A549 (cell line): ENCODE measurements around the gene SLC17A8. TPM values are rescaled to one million over a fixed set of nuclear protein-coding genes. Genes with fewer than 3 reads are reported as not detected.

Source experiments
- ATAC-seq, 2 experiments: fragments of 200-7000 bp in 1 of 2; fragments of >200 bp in 1 of 2; cut with Nextera tagmentation in 1 of 2; cut with Tn5 transposase in 1 of 2; 3 replicates each; pipeline versions ENCODE4 v1.8.0 to v1.9.1; 2018 to 2020; ENCODE audit warnings: mild to moderate bottlenecking in 1 of 2, moderate library complexity in 1 of 2
- CTCF ChIA-PET: fragments of 300-600 bp; sonication (Branson Sonifier 250); formaldehyde crosslinking; extraction: SDS; loops from one replicate; lab custom pipeline; 2021; ENCODE audit warnings: antibody characterized with exemption, inconsistent platforms; lab: Yijun Ruan, JAX
- POLR2A ChIA-PET: fragments of 350-600 bp; formaldehyde crosslinking; extraction: SDS; loops from one replicate; lab custom pipeline; 2021; ENCODE audit warnings: antibody characterized with exemption, inconsistent platforms; lab: Yijun Ruan, JAX
- DNase-seq, 2 experiments: peaks; one replicate each; pipeline versions ENCODE4 v3.0.0 to v3.0.0-alpha.2; 2011 to 2016; ENCODE audit warnings: low read depth in 1 of 2, low spot score in 1 of 2
- FAIRE-seq: peaks from 2 replicates; lab custom pipeline; 2011; peaks lifted over from hg19 to GRCh38; lab: Jason Lieb, UNC
- H3K27ac ChIP-seq, 2 experiments: fragments of >200 bp; sonication (Bioruptor Twin); formaldehyde crosslinking; 3 replicates each; pipeline ENCODE4 v1.5.1; 2016 to 2017
- H3K4me1 ChIP-seq: fragments of >200 bp; sonication (Bioruptor Twin); formaldehyde crosslinking; 3 replicates; pipeline ENCODE4 v1.6.1; 2016
- H3K4me2 ChIP-seq: fragments of >200 bp; sonication (Bioruptor Twin); formaldehyde crosslinking; 3 replicates; pipeline ENCODE4 v1.6.1; 2016
- H3K4me3 ChIP-seq: fragments of >200 bp; sonication (Bioruptor Twin); formaldehyde crosslinking; 3 replicates; pipeline ENCODE4 v1.5.1; 2016
- H3K9me3 ChIP-seq: fragments of >200 bp; sonication (Bioruptor Twin); formaldehyde crosslinking; 3 replicates; pipeline ENCODE4 v1.6.1; 2016
- CBX2 ChIP-seq: fragments of 200-600 bp; sonication (generic); IDR thresholded peaks from 2 replicates; pipeline ENCODE4 v1.6.1; 2016; ENCODE audit warnings: low read depth, mild to moderate bottlenecking, borderline replicate concordance
- CBX8 ChIP-seq: fragments of 200-600 bp; sonication (generic); IDR thresholded peaks from 2 replicates; pipeline ENCODE4 v1.6.1; 2016
- EHF ChIP-seq: fragments of 250-450 bp; sonication (Bioruptor Pico); IDR thresholded peaks from 2 replicates; pipeline ENCODE4 v1.5.0; 2020; ENCODE audit warnings: mild to moderate bottlenecking
- EHMT2 ChIP-seq: fragments of 200-600 bp; sonication (generic); IDR thresholded peaks from 2 replicates; pipeline ENCODE4 v1.6.1; 2016; ENCODE audit warnings: antibody characterized with exemption, low read depth, mild to moderate bottlenecking, moderate library complexity
- ESRRA ChIP-seq: fragments of 150-350 bp; IDR thresholded peaks from 2 replicates; pipeline ENCODE4 v1.6.1; 2014; ENCODE audit warnings: mild to moderate bottlenecking, low read length, borderline replicate concordance
- FOXS1 ChIP-seq: fragments of 250-450 bp; sonication (Bioruptor Pico); IDR thresholded peaks from 2 replicates; pipeline ENCODE4 v1.5.0; 2020; ENCODE audit warnings: mild to moderate bottlenecking, moderate library complexity
- HOXB13 ChIP-seq: fragments of 250-450 bp; sonication (Bioruptor Pico); IDR thresholded peaks from 2 replicates; pipeline ENCODE4 v1.5.0; 2020; ENCODE audit warnings: low read depth, mild to moderate bottlenecking, moderate library complexity
- HOXB5 ChIP-seq: fragments of 250-450 bp; sonication (Bioruptor Pico); IDR thresholded peaks from 2 replicates; pipeline ENCODE4 v1.5.0; 2020; ENCODE audit warnings: mild to moderate bottlenecking, moderate library complexity
- JUN ChIP-seq, 2 experiments: fragments of >200 bp; sonication (Bioruptor Twin); formaldehyde crosslinking; IDR thresholded peaks; 2 replicates in 1 of 2; 3 replicates in 1 of 2; pipeline ENCODE4 v1.6.1; 2016 to 2017
- JUNB ChIP-seq: fragments of >200 bp; sonication (Bioruptor Twin); formaldehyde crosslinking; IDR thresholded peaks from 2 replicates; pipeline ENCODE4 v1.6.1; 2016
- KDM1A ChIP-seq: fragments of 200-600 bp; sonication (generic); IDR thresholded peaks from 2 replicates; pipeline ENCODE4 v1.6.1; 2016; ENCODE audit warnings: low read depth, mild to moderate bottlenecking
- KDM5A ChIP-seq: fragments of 200-600 bp; sonication (generic); IDR thresholded peaks from 2 replicates; pipeline ENCODE4 v1.6.1; 2016; ENCODE audit warnings: antibody characterized with exemption, mild to moderate bottlenecking
- MAZ ChIP-seq: fragments of 150-350 bp; IDR thresholded peaks from 2 replicates; pipeline ENCODE4 v1.6.1; 2014; ENCODE audit warnings: antibody characterized with exemption, low read depth, low read length, borderline replicate concordance
- RARB ChIP-seq: fragments of 250-450 bp; sonication (Bioruptor Pico); IDR thresholded peaks from 2 replicates; pipeline ENCODE4 v1.8.0; 2021; ENCODE audit warnings: mild to moderate bottlenecking, moderate library complexity
- RCOR1 ChIP-seq: fragments of 150-350 bp; IDR thresholded peaks from 2 replicates; pipeline ENCODE4 v1.6.1; 2014; ENCODE audit warnings: antibody characterized with exemption, low read length, low read depth
- SREBF2 ChIP-seq: fragments of 450-650 bp; IDR thresholded peaks from 2 replicates; pipeline ENCODE4 v1.6.1; 2014; ENCODE audit warnings: mild to moderate bottlenecking, moderate library complexity
- TP53 ChIP-seq: fragments of 250-450 bp; sonication (Bioruptor Pico); IDR thresholded peaks from 2 replicates; pipeline ENCODE4 v1.5.0; 2021; ENCODE audit warnings: mild to moderate bottlenecking, moderate library complexity
- ZFP36 ChIP-seq: fragments of 450-650 bp; IDR thresholded peaks from 2 replicates; pipeline ENCODE4 v1.6.1; 2014; ENCODE audit warnings: borderline replicate concordance; ENCODE audit not compliant: partially characterized antibody
- ZSCAN20 ChIP-seq: fragments of 250-450 bp; sonication (Bioruptor Pico); IDR thresholded peaks from 2 replicates; pipeline ENCODE4 v1.8.0; 2022; ENCODE audit warnings: mild to moderate bottlenecking, moderate library complexity
- WGBS: methylation state at CpG from one replicate; pipeline ENCODE4 v1.1.6; 2017; ENCODE audit errors: missing lambda C conversion rate; 5-methylcytosine and 5-hydroxymethylcytosine counted together
- polyA plus RNA-seq, 4 experiments: library from polyadenylated mRNA; depleted of rRNA in 3 of 4; stranded (reverse); fragments of >200 nt; fragmentation: RNase III in 1 of 4; extraction: RNeasy Plus Mini Kit Qiagen cat#74134 plus additional on column Dnase treatment in 1 of 4; gene quantifications; 2 replicates in 3 of 4; 3 replicates in 1 of 4; pipeline ENCODE4 v1.2.3, GENCODE V29; 2011 to 2017
- TF ChIP-seq, protein P1 (sequence below): fragments of >200 bp; sonication (Bioruptor Twin); formaldehyde crosslinking; IDR thresholded peaks from 2 replicates; pipeline ENCODE4 v1.6.1; 2016
- TF ChIP-seq, protein P2 (sequence below): fragments of 200-600 bp; sonication (generic); IDR thresholded peaks from 2 replicates; pipeline ENCODE4 v1.6.1; 2016; ENCODE audit warnings: antibody characterized with exemption, mild to moderate bottlenecking, moderate library complexity
- TF ChIP-seq, protein P3 (sequence below): fragments of >200 bp; sonication (Bioruptor Twin); formaldehyde crosslinking; IDR thresholded peaks from 3 replicates; pipeline ENCODE4 v1.6.1; 2016
- TF ChIP-seq, protein P4 (sequence below): IDR thresholded peaks from 2 replicates; pipeline ENCODE4 v1.6.1; 2012

Gene SLC17A8
- polyA plus RNA-seq, 2 of the 4 experiments (the other 2 are of a cell fraction): 0.03 to 0.04 TPM

DNA sequence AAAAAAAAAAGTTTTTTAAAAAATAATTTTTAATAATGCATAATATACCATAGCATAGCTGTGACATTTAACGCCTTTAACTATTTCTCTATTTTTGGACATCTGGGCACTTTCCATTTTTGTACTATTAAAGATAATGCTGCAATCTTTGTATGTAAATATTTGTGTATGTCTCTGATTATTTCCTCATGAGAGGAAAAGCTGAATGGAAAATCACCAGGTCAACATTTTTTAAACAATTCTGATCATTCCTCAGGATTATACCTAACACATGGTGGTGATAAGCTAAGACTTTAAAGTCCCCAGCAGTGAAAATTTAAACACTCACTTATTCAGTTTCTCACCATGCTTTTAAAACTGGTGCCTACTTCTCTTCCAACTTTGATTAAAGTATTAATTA, 85.5 kb downstream of the SLC17A8 start:
- TF ChIP-seq SREBF2 (no peak), RARB (CRISPR knock-in tag) (no peak), RCOR1 (no peak), KDM5A (no peak), FOXS1 (CRISPR knock-in tag) (no peak), EHMT2 (no peak), HOXB5 (CRISPR knock-in tag) (no peak), KDM1A (no peak)
- TF ChIP-seq, protein P1, sequence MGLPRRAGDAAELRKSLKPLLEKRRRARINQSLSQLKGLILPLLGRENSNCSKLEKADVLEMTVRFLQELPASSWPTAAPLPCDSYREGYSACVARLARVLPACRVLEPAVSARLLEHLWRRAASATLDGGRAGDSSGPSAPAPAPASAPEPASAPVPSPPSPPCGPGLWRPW: no peak
- TF ChIP-seq, protein P2, sequence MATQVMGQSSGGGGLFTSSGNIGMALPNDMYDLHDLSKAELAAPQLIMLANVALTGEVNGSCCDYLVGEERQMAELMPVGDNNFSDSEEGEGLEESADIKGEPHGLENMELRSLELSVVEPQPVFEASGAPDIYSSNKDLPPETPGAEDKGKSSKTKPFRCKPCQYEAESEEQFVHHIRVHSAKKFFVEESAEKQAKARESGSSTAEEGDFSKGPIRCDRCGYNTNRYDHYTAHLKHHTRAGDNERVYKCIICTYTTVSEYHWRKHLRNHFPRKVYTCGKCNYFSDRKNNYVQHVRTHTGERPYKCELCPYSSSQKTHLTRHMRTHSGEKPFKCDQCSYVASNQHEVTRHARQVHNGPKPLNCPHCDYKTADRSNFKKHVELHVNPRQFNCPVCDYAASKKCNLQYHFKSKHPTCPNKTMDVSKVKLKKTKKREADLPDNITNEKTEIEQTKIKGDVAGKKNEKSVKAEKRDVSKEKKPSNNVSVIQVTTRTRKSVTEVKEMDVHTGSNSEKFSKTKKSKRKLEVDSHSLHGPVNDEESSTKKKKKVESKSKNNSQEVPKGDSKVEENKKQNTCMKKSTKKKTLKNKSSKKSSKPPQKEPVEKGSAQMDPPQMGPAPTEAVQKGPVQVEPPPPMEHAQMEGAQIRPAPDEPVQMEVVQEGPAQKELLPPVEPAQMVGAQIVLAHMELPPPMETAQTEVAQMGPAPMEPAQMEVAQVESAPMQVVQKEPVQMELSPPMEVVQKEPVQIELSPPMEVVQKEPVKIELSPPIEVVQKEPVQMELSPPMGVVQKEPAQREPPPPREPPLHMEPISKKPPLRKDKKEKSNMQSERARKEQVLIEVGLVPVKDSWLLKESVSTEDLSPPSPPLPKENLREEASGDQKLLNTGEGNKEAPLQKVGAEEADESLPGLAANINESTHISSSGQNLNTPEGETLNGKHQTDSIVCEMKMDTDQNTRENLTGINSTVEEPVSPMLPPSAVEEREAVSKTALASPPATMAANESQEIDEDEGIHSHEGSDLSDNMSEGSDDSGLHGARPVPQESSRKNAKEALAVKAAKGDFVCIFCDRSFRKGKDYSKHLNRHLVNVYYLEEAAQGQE: no peak
- DNase-seq (no peak), ATAC-seq (no peak), FAIRE-seq (no peak)
- POLR2A ChIA-PET: no interaction called here
- H3K9me3 ChIP-seq: no peaks in the 10 kb centered on the region
- no peaks in the 10 kb centered on the region for H3K4me1 ChIP-seq
- CTCF ChIA-PET: interaction anchor here (0.6 to 1.3 kb wide), 2 partner anchors 9 to 77 kb away, joined by 3 to 5 read pairs; no protein-coding TSS in a partner anchor
- no peak overlapping the region for H3K27ac ChIP-seq
- H3K4me3 ChIP-seq: no peak overlapping the region
- no peak overlapping the region for H3K4me2 ChIP-seq
- 53% methylated on average over 1 of the region's 1 CpG for WGBS

DNA sequence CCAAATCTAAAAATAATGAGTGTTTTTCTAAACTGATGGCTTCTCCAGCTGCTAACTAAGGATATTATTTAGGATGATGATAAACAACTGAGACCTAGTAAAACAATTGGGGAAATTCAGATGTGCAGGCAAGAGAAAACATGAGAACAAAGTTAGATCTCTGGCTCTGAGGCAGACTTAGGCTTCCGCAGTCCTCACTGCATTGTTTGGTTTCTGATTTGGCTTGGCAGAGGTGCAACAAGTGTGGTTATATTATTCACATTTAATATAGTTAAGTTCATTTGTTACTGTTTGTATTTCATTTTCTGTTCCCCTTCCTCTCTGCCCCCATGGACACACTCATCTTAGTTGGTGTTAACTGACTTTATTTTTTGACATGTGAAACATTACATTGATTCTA, 86.6 kb downstream of the SLC17A8 start:
- no peak overlapping the region for H3K4me3 ChIP-seq

More for the DNA sequence above, 86.6 kb downstream of the SLC17A8 start:
- TF ChIP-seq, protein P3, sequence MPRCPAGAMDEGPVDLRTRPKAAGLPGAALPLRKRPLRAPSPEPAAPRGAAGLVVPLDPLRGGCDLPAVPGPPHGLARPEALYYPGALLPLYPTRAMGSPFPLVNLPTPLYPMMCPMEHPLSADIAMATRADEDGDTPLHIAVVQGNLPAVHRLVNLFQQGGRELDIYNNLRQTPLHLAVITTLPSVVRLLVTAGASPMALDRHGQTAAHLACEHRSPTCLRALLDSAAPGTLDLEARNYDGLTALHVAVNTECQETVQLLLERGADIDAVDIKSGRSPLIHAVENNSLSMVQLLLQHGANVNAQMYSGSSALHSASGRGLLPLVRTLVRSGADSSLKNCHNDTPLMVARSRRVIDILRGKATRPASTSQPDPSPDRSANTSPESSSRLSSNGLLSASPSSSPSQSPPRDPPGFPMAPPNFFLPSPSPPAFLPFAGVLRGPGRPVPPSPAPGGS: no peak
- TF ChIP-seq JUNB (no peak), ESRRA (no peak), ZSCAN20 (CRISPR knock-in tag) (no peak), HOXB13 (no peak), CBX8 (no peak), ZFP36 (no peak), HOXB5 (CRISPR knock-in tag) (no peak), TP53 (CRISPR knock-in tag) (no peak), CBX2 (no peak), MAZ (no peak), EHF (CRISPR knock-in tag) (no peak), JUN (IDR thresholded peaks at IDR 0.05) (no peak), EHMT2 (no peak)
- TF ChIP-seq, protein P4, sequence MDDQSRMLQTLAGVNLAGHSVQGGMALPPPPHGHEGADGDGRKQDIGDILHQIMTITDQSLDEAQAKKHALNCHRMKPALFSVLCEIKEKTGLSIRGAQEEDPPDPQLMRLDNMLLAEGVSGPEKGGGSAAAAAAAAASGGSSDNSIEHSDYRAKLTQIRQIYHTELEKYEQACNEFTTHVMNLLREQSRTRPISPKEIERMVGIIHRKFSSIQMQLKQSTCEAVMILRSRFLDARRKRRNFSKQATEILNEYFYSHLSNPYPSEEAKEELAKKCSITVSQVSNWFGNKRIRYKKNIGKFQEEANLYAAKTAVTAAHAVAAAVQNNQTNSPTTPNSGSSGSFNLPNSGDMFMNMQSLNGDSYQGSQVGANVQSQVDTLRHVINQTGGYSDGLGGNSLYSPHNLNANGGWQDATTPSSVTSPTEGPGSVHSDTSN: no peak
- FAIRE-seq (no peak), ATAC-seq (no peak), DNase-seq (no peak)
- H3K4me2 ChIP-seq: no peak overlapping the region
- POLR2A ChIA-PET: no interaction called here
- no peaks in the 10 kb centered on the region for H3K4me1 ChIP-seq
- 87% methylated on average over 1 of the region's 1 CpG for WGBS
- H3K9me3 ChIP-seq: no peaks in the 10 kb centered on the region
- H3K27ac ChIP-seq: no peak overlapping the region
- CTCF ChIA-PET: no interaction called here
